Mesodermal cell (in vitro differentiated cells): ENCODE measurements around the gene NBAS.

Experiments
- H3K27ac ChIP-seq: 2 replicates; pipeline ENCODE4 v1.7.0; 2013; ENCODE audit warnings: mild to moderate bottlenecking, low read depth, low read length, moderate library complexity; ENCODE audit not compliant: severe bottlenecking
- H3K36me3 ChIP-seq: 2 replicates; pipeline ENCODE4 v1.7.1; 2013; ENCODE audit warnings: mild to moderate bottlenecking, low read length, moderate library complexity; ENCODE audit not compliant: control insufficient read depth, insufficient read depth
- H3K4me1 ChIP-seq: one replicate; pipeline ENCODE4 v1.7.1; 2013; ENCODE audit warnings: mild to moderate bottlenecking, low read length; ENCODE audit not compliant: insufficient read depth, control insufficient read depth, poor library complexity, severe bottlenecking
- H3K4me3 ChIP-seq: 2 replicates; pipeline ENCODE4 v1.7.0; 2013; ENCODE audit warnings: low read length, control low read depth, mild to moderate bottlenecking; ENCODE audit not compliant: insufficient read depth, poor library complexity, severe bottlenecking; ENCODE audit errors: extremely low read depth
- H3K9me3 ChIP-seq: 2 replicates; pipeline ENCODE4 v1.7.1; 2013; ENCODE audit warnings: mild to moderate bottlenecking, low read length, moderate library complexity; ENCODE audit not compliant: control insufficient read depth
- WGBS, 2 experiments: methylation state at CpG; one replicate each; pipeline ENCODE4 v1.1.5; 2013; ENCODE audit warnings: missing lambda C conversion rate in 2 of 2; ENCODE audit not compliant: insufficient coverage in 2 of 2; 5-methylcytosine and 5-hydroxymethylcytosine counted together

The NBAS gene

DNA sequence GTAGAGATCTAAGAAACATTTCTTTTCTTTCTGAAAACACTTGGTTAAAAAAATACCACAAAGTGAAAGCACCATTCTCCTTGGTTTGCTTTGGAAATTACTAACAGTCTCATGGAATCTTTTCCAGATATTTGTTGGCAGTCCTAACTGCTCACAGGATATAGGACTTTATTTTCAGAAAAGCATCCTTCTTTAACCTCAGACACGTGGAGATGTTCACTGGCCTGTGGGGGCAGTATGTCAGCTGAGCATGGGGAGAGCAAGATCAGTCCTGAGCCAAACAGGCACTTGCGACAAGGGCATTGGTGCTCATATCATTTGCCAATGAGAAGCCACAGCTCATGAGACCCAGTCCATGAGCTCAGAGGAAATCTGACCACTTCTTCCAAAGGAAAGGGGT, 371.9 kb downstream of the NBAS start:
- WGBS, 2 experiments = 56 to 72% methylated on average over 2 of the region's 2 CpGs
- no peak overlapping the region for H3K27ac ChIP-seq
- no peaks in the 10 kb centered on the region for H3K9me3 ChIP-seq
- H3K4me1 ChIP-seq = peaks cover 3% of the 10 kb centered on the region
- H3K36me3 ChIP-seq = peaks cover 9% of the 10 kb centered on the region
- H3K4me3 ChIP-seq = no peak overlapping the region

DNA sequence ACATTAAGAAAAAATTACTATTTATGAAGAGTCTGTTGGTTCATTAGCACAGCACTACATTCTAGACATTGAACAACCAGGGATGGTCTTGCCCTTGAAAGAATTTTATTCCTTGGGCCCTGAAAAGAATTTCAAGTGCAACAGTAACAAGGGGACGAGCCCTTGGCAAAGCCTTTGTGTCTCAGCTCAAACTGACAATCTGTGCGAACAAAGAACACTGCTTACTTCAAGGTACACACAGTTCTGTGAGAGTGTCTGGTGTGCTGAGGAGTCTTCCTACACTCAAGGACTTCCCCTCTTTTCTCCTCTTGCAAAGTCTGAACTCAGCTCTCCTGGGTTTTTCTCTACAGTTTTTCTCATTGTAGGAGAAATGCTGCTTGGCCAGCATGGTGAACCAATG, 373.4 kb downstream of the NBAS start:
- WGBS, 2 experiments = 89 to 100% methylated on average over 2 of the region's 2 CpGs
- H3K4me1 ChIP-seq = no peaks in the 10 kb centered on the region
- no peaks in the 10 kb centered on the region for H3K9me3 ChIP-seq

DNA sequence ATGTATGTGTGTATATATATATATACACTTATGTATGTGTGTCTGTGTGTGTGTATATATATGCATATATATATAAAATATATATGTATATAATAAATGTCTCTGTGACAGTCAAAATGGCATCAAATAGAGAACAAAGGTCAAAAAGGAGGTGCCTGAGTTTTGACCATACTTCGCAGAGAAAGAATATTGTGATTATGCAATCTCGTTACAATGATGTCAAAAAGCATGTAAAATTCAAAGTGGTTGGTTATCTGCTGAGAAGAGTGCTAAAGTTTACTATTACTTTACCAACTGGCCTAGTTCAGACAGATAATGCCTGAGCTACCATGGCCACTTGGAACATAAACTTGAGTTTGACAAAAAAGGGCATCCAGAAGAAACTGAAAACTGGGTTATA, 375.0 kb downstream of the NBAS start:
- peaks cover 9% of the 10 kb centered on the region for H3K36me3 ChIP-seq
- no peak overlapping the region for H3K27ac ChIP-seq
- no peak overlapping the region for H3K4me3 ChIP-seq
- WGBS, 2 experiments = 85 to 90% methylated on average over 2 of the region's 2 CpGs
- no peaks in the 10 kb centered on the region for H3K4me1 ChIP-seq
- H3K9me3 ChIP-seq = no peaks in the 10 kb centered on the region

More for the DNA sequence above, 373.4 kb downstream of the NBAS start:
- peaks cover 9% of the 10 kb centered on the region for H3K36me3 ChIP-seq
- H3K4me3 ChIP-seq = no peak overlapping the region
- H3K27ac ChIP-seq = no peak overlapping the region

DNA sequence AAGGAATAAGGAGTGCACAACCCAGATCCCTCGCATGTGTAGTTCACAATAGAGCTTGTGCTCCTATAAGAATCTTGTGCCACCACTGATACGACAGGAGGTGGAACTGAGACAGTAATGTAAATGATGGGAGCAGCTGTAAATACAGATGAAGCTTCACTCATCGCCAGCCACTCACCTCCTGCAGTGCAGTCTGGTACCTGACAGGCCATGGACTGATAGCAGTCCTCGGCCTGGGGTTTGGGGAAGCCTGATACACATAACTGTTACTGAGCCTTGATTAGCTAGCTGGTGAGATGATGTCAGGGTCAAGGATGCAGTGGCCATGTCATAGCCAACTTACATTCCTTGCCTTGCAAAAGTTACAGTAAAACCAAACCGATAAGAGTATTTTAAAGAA, 376.6 kb downstream of the NBAS start:
- H3K9me3 ChIP-seq = no peaks in the 10 kb centered on the region
- H3K4me3 ChIP-seq = no peak overlapping the region
- WGBS, 2 experiments = 76 to 89% methylated on average over 4 of the region's 5 CpGs
- H3K27ac ChIP-seq = no peak overlapping the region
- no peaks in the 10 kb centered on the region for H3K4me1 ChIP-seq
- H3K36me3 ChIP-seq = peaks cover 9% of the 10 kb centered on the region

DNA sequence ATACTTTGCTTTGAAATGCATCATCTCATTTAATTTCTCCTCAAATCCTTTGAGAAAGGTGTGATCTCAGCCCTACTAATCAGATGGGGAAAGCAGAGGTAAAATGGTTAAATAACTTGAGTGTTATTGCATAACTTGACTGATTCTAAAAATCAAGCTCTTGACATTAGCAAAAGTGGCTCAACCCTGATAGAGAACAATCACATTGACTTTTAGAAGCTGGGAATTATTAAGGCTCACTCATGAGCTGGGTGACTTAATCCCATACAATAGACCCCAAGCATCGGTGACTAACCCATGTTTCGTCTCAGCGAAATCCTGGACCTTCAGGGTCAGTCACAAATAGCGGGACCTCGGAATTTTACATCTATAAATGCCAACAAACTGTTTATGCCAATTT, 378.9 kb downstream of the NBAS start:
- no peak overlapping the region for H3K27ac ChIP-seq

DNA sequence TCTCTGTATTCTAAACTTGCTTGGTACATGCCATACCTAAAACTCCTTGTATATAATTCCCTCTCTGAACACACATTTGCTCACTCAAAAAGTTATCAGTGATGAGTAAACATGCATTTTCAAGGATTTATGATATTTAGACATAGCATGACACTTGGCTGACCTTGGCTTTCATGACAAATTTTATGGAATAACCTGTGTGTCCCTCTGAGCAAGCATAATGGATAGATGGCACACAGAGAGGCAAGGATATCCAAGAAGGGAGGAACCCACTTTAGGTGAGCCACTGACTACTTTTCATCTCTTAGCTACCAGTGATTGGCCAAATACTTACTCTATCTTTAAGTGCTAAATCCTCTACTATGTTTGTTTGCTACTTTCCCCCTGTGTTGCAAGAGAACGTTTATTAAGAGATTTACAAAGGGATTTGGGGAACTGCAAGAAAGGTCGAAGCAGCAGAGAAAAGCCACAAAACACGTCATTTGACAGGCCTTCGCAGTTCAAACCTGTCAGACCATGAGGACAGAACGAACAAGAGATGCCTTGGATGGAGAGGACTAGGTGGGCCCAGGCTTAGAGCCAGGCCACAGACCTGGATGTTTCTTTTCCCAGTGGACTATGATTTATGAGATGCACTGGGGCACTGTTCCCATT, 379.9 kb downstream of the NBAS start:
- H3K4me1 ChIP-seq = no peaks in the 10 kb centered on the region
- no peak overlapping the region for H3K27ac ChIP-seq
- H3K4me3 ChIP-seq = no peak overlapping the region
- peaks cover 9% of the 10 kb centered on the region for H3K36me3 ChIP-seq
- H3K9me3 ChIP-seq = no peaks in the 10 kb centered on the region
- WGBS, 2 experiments = 85 to 98% methylated on average over 5 of the region's 5 CpGs

More for the DNA sequence above, 378.9 kb downstream of the NBAS start:
- no peaks in the 10 kb centered on the region for H3K4me1 ChIP-seq
- no peak overlapping the region for H3K4me3 ChIP-seq
- 98 to 100% methylated on average over 2 to 4 of the region's 5 CpGs for WGBS, 2 experiments
- H3K9me3 ChIP-seq = no peaks in the 10 kb centered on the region
- peaks cover 7% of the 10 kb centered on the region for H3K36me3 ChIP-seq

DNA sequence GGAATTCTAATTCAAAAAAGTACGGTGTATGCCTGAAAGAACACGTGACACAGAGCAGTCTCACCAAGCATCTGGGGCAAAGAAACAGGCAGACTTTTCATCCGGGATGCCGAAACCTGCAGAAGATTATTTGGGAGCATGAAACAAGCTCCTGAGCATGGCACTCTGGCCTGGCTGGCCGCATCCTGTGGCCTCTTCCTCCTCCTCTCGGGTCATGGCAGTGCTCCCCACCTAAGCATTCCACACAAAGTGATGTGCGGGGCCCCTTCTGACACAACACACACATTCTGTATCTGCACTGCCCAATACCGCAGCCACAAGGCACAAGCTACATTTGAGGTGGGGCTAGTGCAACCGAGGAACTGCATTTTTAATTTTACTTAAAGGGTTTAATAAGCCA, 380.8 kb downstream of the NBAS start:
- no peaks in the 10 kb centered on the region for H3K4me1 ChIP-seq
- no peak overlapping the region for H3K4me3 ChIP-seq
- no peak overlapping the region for H3K27ac ChIP-seq
- WGBS, 2 experiments = 90 to 93% methylated on average over 8 of the region's 9 CpGs
- no peaks in the 10 kb centered on the region for H3K9me3 ChIP-seq
- peaks cover 12% of the 10 kb centered on the region for H3K36me3 ChIP-seq

DNA sequence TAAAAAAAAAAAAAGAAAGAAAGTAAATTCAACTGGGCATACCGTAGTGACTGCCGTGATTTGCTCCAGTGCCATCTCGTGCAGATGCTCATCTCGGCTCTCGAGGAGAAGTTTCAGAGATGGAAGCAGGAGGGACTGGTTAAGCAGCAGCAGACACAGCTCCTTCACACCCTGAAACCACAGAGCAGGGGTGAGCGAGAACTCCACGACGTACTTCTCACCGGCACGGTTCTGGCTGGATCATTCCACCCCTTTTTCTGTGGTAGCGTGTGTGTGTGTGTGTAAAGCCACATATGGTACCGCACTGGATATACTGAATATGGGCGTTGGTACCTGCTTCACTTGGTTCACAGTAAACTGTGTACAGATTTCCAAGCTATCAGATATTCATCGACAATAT, 382.2 kb downstream of the NBAS start:
- Histone ChIP-seq H3K27ac (no peak overlapping the region), H3K4me3 (no peak overlapping the region), H3K9me3 (no peaks in the 10 kb centered on the region), H3K4me1 (no peaks in the 10 kb centered on the region), H3K36me3 (peaks cover 12% of the 10 kb centered on the region)
- 94 to 99% methylated on average over 7 to 11 of the region's 14 CpGs for WGBS, 2 experiments

DNA sequence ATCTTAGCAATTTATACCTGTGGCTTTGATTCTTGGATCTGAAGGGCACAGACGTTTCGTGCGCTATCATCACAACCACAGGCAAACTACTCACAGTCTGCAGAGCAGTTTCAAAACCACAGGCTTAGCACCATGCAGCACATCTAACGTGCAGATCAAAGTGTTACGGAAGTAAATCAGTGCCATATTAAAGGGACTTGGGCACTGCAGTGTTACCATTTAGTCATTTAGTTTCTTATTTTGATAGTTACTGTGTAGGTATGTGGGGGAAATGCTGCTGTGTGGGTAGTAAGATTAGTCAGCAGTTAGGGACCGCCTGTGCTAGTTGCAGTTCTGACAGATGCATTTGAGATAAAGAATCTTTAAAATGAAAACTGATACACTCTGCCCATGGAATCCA, 384.0 kb downstream of the NBAS start:
- Histone ChIP-seq H3K4me1 (no peaks in the 10 kb centered on the region), H3K27ac (no peak overlapping the region), H3K9me3 (no peaks in the 10 kb centered on the region), H3K36me3 (peaks cover 12% of the 10 kb centered on the region), H3K4me3 (no peak overlapping the region)
- 95 to 96% methylated on average over 3 to 5 of the region's 6 CpGs for WGBS, 2 experiments

DNA sequence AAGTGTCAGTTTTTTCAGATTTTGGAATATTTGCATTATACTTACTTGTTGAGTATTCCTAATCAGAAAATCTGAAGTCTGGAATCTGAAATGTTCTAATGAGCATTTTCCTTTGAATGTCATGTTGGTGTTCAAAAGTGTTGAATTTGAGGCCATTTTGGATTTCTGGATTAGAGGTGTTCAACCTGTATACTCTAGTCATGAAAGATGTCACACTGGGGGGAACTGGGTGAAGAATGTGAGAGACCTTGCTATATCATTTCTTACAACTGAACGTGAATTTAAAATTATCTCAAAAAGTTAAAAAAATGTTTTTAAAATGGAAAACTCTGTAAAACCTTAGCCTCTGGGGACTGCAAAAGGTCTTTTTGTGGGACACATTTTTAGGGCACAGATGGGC, 384.5 kb downstream of the NBAS start:
- WGBS, 2 experiments = no CpG with 5 or more reads among the region's 1 CpG
- Histone ChIP-seq H3K27ac (no peak overlapping the region), H3K4me1 (peaks cover 3% of the 10 kb centered on the region), H3K36me3 (peaks cover 12% of the 10 kb centered on the region), H3K4me3 (no peak overlapping the region), H3K9me3 (no peaks in the 10 kb centered on the region)

DNA sequence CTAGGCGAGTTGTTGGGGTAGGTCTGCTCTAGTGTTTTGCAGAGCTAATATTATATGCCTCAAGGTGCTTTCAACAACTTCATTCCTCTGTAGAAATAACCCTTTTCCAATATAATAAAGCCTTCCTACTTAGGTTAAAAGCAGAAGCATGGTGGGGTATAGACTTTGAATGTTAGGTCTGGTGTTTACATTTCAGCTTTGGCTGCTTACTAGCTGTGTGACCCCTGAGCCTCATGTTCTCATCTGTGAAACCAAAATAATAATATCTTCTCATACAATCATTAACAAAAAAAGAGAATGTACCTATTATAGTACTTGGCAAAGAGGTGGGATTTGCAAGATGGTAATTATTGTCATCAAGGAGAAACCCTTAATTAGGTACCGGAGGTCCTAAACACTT, 386.6 kb downstream of the NBAS start:
- H3K9me3 ChIP-seq = no peaks in the 10 kb centered on the region
- H3K27ac ChIP-seq = no peak overlapping the region
- no CpG with 5 or more reads among the region's 2 CpGs for WGBS, 2 experiments
- no peak overlapping the region for H3K4me3 ChIP-seq
- peaks cover 12% of the 10 kb centered on the region for H3K36me3 ChIP-seq
- H3K4me1 ChIP-seq = peaks cover 22% of the 10 kb centered on the region
